Muscle of leg (tissue), 11 donors: ENCODE data around the gene RFESD. TPM values are rescaled to one million over a fixed set of nuclear protein-coding genes. Genes with fewer than 3 reads are reported as not detected.

Experiments used
- DNase-seq: peaks from one replicate; pipeline ENCODE4 v3.0.0; 2013
- H3K27ac ChIP-seq: one replicate; pipeline ENCODE4 v1.5.1; 2013; ENCODE audit warnings: mild to moderate bottlenecking, low read length, control low read depth
- H3K27me3 ChIP-seq: one replicate; pipeline ENCODE4 v1.6.1; 2013; ENCODE audit warnings: low read length; ENCODE audit not compliant: control insufficient read depth, insufficient read depth
- H3K36me3 ChIP-seq: one replicate; pipeline ENCODE4 v1.6.1; 2013; ENCODE audit warnings: low read length; ENCODE audit not compliant: control insufficient read depth, insufficient read depth
- H3K4me1 ChIP-seq: one replicate; pipeline ENCODE4 v1.6.1; 2013; ENCODE audit warnings: low read length; ENCODE audit not compliant: control insufficient read depth, insufficient read depth
- H3K4me3 ChIP-seq: one replicate; pipeline ENCODE4 v1.5.1; 2013; ENCODE audit warnings: low read length, control low read depth
- H3K9me3 ChIP-seq: replicated peaks from 2 replicates; pipeline ENCODE4 v1.6.1; 2013; ENCODE audit warnings: low read depth, low read length; ENCODE audit not compliant: control insufficient read depth
- WGBS: methylation state at CpG from one replicate; pipeline ENCODE4 v1.1.5; 2013; ENCODE audit warnings: missing lambda C conversion rate; ENCODE audit not compliant: insufficient coverage; 5-methylcytosine and 5-hydroxymethylcytosine counted together
- polyA plus RNA-seq, 8 donors: library from polyadenylated mRNA; unstranded; fragments of 120-200 nt; gene quantifications; one replicate each; pipeline versions ENCODE4 v1.2.1 to v1.2.3, GENCODE V29; 2013; ENCODE audit warnings: inconsistent platforms in 1 of 8, low replicate concordance in 1 of 8; ENCODE audit not compliant: insufficient read length in 8 of 8, insufficient read depth in 1 of 8
- total RNA-seq: library from RNA; stranded (reverse); fragments of 120-200 nt; gene quantifications from one replicate; pipeline ENCODE4 v1.2.4, GENCODE V29; 2013

The RFESD gene
- total and polyA plus RNA-seq, 9 donors: 2.7 to 3.9 (median 3.0) TPM

GRCh38 chr5:95617057-95617456, 29.5 kb upstream of the RFESD start:
- H3K36me3 ChIP-seq: no peaks in the 10 kb centered on the region
- H3K4me3 ChIP-seq: no peak overlapping the region
- peaks cover 13% of the 10 kb centered on the region for H3K27me3 ChIP-seq
- WGBS: 72% methylated on average over 5 of the region's 5 CpGs
- DNase-seq: no peak
- peaks cover 2% of the 10 kb centered on the region for H3K9me3 ChIP-seq
- H3K4me1 ChIP-seq: peaks cover 12% of the 10 kb centered on the region
- no peak overlapping the region for H3K27ac ChIP-seq

DNA sequence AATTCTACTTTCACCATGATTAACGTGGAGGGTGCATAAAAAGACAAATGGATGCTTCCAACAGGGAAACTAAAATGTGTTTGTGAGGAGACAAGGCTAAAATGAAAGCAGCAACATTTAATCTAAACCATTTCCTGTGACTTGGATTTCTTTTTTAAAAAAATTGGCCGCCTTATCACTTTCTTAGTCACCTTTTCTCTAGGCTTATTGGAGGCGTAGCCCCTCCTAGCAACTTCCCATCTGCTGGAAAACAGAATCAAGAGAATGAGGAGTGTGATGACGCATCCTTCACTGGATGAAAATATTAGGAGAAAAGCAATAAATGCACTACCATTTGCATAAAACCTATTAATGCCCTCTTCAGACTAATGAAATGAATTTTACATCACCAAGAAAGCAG, 27.5 kb upstream of the RFESD start:
- peaks cover 12% of the 10 kb centered on the region for H3K4me1 ChIP-seq
- no peaks in the 10 kb centered on the region for H3K9me3 ChIP-seq
- H3K36me3 ChIP-seq: no peaks in the 10 kb centered on the region
- DNase-seq: no peak
- H3K27ac ChIP-seq: no peak overlapping the region
- no CpG with 5 or more reads among the region's 4 CpGs for WGBS
- H3K4me3 ChIP-seq: no peak overlapping the region
- H3K27me3 ChIP-seq: peaks cover 15% of the 10 kb centered on the region

DNA sequence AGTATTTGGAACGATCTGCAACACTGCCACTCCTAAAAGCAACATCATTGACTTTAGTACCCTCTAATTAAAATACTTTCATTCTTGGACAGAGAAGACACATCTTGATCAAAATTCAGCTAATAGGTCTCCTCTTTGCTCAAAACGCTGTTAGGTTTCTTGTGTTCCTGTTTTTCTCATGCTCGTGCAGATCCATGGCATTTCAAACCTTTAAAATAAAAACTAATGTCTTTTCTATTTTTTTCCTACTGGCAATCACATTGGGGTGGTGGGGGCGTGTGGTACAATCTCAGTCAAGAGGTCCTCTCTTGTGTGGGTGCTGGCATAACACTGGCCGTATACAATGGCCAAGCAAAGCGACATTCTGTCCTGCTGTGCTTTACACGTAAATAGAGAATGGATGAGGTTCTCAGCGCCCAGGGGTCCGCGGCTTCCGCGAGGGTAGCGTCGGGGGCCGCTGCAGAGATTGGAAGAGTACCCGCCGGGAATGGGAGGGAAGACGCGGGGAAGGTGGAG, 27.0 kb upstream of the RFESD start:
- Histone ChIP-seq H3K9me3 (no peaks in the 10 kb centered on the region), H3K4me1 (peaks cover 12% of the 10 kb centered on the region), H3K4me3 (peak overlapping the region; percentile 49), H3K36me3 (no peaks in the 10 kb centered on the region), H3K27me3 (peaks cover 15% of the 10 kb centered on the region), H3K27ac (no peak overlapping the region)
- no peak for DNase-seq
- WGBS: 22% methylated on average over 3 of the region's 19 CpGs

GRCh38 chr5:95620030-95620869, 26.3 kb upstream of the RFESD start, which contains the start of gene GPR150:
TSS of gene GPR150 (plus strand) at chr5:95620087. CDS start at chr5:95620276, 189 bp downstream.
- H3K27ac ChIP-seq: no peak within 1 kb of the TSS
- peak within 1 kb of the TSS; percentile 49 for H3K4me3 ChIP-seq
- H3K4me1 ChIP-seq: peaks cover 12% of the 10 kb centered on the region
- WGBS: under 1% methylated on average over 84 of the region's 85 CpGs
- DNase-seq: peak; percentile 60
- peaks cover 15% of the 10 kb centered on the region for H3K27me3 ChIP-seq
- no peaks in the 10 kb centered on the region for H3K9me3 ChIP-seq
- H3K36me3 ChIP-seq: no peaks in the 10 kb centered on the region

DNA sequence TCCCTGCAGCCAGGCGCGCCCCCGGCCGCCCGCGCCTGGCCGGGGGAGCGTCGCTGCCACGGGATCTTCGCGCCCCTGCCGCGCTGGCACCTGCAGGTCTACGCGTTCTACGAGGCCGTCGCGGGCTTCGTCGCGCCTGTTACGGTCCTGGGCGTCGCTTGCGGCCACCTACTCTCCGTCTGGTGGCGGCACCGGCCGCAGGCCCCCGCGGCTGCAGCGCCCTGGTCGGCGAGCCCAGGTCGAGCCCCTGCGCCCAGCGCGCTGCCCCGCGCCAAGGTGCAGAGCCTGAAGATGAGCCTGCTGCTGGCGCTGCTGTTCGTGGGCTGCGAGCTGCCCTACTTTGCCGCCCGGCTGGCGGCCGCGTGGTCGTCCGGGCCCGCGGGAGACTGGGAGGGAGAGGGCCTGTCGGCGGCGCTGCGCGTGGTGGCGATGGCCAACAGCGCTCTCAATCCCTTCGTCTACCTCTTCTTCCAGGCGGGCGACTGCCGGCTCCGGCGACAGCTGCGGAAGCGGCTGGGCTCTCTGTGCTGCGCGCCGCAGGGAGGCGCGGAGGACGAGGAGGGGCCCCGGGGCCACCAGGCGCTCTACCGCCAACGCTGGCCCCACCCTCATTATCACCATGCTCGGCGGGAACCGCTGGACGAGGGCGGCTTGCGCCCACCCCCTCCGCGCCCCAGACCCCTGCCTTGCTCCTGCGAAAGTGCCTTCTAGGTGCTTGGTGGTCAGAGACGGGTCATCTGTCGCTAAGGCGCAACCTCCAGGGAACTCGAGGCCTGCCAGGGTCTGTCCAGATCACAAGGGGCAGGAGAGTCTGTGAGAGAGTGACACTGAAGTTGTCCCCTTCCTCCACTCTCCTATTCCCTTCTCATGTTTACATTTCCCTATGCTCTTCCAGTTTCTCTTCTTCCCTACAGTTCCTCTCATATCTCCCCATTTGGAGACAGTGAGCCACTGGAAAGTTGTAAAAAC, 25.4 kb upstream of the RFESD start:
- H3K4me3 ChIP-seq: peak overlapping the region; percentile 35
- peaks cover 15% of the 10 kb centered on the region for H3K27me3 ChIP-seq
- H3K36me3 ChIP-seq: no peaks in the 10 kb centered on the region
- H3K9me3 ChIP-seq: no peaks in the 10 kb centered on the region
- WGBS: under 1% methylated on average over 77 of the region's 92 CpGs
- DNase-seq: peak; percentile 40
- no peak overlapping the region for H3K27ac ChIP-seq
- H3K4me1 ChIP-seq: peaks cover 12% of the 10 kb centered on the region

- no peak for DNase-seq
- Histone ChIP-seq H3K27ac (no peak overlapping the region), H3K4me1 (peaks cover 12% of the 10 kb centered on the region), H3K4me3 (peak overlapping the region; percentile 35), H3K27me3 (peaks cover 15% of the 10 kb centered on the region), H3K9me3 (no peaks in the 10 kb centered on the region), H3K36me3 (no peaks in the 10 kb centered on the region)
- WGBS: no CpG with 5 or more reads among the region's 8 CpGs
Observed at GRCh38 chr5:95621839-95622629, 24.5 kb upstream of the RFESD start.

GRCh38 chr5:95623706-95624105, 22.9 kb upstream of the RFESD start:
- 86% methylated on average over 1 of the region's 5 CpGs for WGBS

DNA sequence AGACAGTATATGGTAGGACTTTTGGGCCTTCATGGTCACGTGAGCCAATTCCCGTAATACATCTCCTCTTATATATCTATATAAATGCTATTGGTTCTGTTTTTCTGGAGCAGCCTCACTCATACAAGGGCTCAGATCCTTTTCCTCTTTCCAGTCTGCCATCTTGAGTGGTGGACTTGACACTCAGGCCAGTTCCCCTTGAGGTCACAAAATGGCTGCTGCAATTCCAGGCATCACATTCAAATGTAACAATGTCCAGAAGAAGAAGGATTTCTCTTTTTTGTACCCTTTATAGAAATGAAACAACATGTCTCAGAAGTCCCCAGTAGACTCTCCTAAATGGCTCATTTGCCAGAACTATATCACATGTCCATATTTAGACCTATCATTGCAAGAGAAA, 22.2 kb upstream of the RFESD start:
- Histone ChIP-seq H3K36me3 (no peaks in the 10 kb centered on the region), H3K4me3 (no peak overlapping the region), H3K27me3 (peaks cover 15% of the 10 kb centered on the region), H3K4me1 (peaks cover 12% of the 10 kb centered on the region), H3K9me3 (no peaks in the 10 kb centered on the region), H3K27ac (no peak overlapping the region)
- no CpG with 5 or more reads among the region's 2 CpGs for WGBS
- no peak for DNase-seq

More at GRCh38 chr5:95623706-95624105, 22.9 kb upstream of the RFESD start:
- DNase-seq: no peak
- no peaks in the 10 kb centered on the region for H3K36me3 ChIP-seq
- H3K27ac ChIP-seq: no peak overlapping the region
- peaks cover 15% of the 10 kb centered on the region for H3K27me3 ChIP-seq
- H3K9me3 ChIP-seq: no peaks in the 10 kb centered on the region
- H3K4me1 ChIP-seq: peaks cover 12% of the 10 kb centered on the region
- no peak overlapping the region for H3K4me3 ChIP-seq

DNA sequence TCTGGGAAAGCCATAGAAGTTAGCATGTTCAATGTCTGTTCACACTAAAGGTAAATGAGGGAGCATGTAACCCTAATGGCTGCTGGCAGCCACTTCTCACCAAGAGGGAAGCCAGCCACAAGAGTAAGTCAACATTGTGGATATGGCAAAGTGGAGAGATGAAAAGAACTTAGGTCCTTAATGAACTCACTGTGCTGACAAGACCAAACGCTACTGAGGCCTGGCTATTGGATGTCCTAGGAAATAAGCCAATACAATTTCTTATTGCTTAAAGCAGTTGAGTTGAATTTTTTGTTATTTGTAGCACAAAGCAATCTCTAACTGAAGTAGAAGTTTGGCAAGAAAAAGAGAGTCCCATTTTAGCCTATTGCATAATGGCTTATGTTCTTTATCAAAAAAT, 19.9 kb upstream of the RFESD start:
- Histone ChIP-seq H3K4me3 (no peak overlapping the region), H3K9me3 (no peaks in the 10 kb centered on the region), H3K27me3 (peaks cover 2% of the 10 kb centered on the region), H3K4me1 (no peaks in the 10 kb centered on the region), H3K27ac (no peak overlapping the region), H3K36me3 (no peaks in the 10 kb centered on the region)
- no CpG with 5 or more reads among the region's 1 CpG for WGBS
- DNase-seq: no peak
